HG03432 (cell line): Measurements from ENCODE around the gene MCRIP1.

Experiments used
- ATAC-seq: cut with Tn5 transposase; IDR thresholded peaks from one replicate; pipeline ENCODE4 v1.9.1; 2021; ENCODE audit warnings: mild to moderate bottlenecking, moderate library complexity; ENCODE audit not compliant: unreplicated experiment

MCRIP1 gene

GRCh38 chr17:81822996-81823819 is 9.9 kb downstream of the MCRIP1 start:
- ATAC-seq = no peak

GRCh38 chr17:81822312-81822637 is 10.8 kb downstream of the MCRIP1 start:
- ATAC-seq = no peak

DNA sequence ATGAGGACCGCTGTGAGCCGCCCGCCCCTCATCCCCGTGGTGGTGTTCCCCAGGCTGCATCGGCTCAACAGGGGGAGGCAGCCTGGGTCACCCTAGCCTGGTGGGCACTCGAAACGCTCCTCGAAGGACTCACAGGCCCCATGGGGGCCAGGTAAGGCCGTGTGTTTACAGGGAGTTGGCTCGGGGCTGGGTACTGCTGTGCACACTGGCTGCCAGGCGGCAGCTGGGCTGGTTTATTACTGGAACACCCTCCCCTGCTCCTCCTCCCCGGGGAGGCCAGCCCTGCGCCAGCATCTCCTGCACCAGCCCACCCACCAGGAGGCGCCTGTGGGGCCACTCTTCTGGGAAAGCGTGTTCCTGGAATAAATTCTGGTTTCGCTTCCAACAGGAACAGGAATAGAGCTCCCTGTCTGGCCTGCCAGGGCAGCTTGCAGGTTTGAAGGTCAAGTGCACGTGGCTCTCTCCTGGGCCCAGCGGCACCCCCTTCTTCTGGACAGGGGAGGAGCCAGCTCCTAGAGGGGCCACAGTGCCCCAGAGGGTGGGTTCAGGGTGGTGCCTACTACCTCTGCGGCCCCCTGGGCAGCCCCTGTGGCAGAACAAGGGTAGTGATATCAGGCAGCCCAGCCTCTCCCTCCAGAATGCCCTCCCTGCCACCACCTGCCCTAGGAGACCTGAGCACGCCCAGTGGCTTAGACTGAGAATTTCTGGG is 11.3 kb downstream of the MCRIP1 start:
- ATAC-seq = no peak

GRCh38 chr17:81821147-81821546 is 11.9 kb downstream of the MCRIP1 start:
- ATAC-seq = no peak

DNA sequence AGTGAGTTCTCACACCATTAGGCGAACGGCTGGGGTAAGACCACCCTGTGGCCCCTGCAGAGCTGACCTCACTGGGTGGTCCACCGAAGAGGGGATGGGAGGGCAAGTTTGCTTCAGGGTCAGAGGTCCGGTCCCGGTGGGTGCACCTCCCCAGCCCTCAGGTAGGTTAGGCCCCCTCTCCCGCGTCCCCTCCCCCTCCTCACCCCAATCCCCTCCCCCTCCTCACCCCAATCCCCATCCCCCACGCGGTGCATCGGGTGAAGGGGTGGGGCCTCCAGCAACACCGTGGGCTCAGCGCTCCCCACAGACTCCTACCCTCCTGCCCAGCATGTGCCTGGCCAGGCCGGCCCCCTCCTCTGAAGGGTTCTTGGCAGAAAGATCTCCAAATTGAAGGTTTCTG is 13.4 kb downstream of the MCRIP1 start:
- no peak for ATAC-seq

DNA sequence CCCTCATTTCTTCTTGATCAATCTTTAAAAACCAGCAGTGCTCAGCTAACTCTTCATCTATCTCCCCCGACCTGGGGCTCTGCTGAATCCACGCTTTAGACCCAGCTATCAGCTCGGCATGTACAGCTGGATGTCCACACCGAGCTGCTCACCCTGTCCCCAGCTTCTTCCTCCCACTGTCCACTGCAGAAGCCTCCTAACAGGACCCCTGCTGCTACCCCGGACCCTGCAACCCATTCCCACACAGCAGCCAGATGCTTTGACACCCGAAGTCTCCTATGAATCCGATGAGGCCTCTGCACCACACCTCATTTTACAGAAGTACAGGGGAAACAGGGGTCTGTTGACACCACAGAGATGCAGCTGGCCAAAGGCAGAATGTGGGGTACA is 15.3 kb downstream of the MCRIP1 start:
- ATAC-seq = no peak

- ATAC-seq = no peak
These were observed 17.5 kb downstream of the MCRIP1 start for GRCh38 chr17:81815646-81815986.

- no peak for ATAC-seq
These were observed 18.1 kb downstream of the MCRIP1 start for GRCh38 chr17:81814748-81815645.

DNA sequence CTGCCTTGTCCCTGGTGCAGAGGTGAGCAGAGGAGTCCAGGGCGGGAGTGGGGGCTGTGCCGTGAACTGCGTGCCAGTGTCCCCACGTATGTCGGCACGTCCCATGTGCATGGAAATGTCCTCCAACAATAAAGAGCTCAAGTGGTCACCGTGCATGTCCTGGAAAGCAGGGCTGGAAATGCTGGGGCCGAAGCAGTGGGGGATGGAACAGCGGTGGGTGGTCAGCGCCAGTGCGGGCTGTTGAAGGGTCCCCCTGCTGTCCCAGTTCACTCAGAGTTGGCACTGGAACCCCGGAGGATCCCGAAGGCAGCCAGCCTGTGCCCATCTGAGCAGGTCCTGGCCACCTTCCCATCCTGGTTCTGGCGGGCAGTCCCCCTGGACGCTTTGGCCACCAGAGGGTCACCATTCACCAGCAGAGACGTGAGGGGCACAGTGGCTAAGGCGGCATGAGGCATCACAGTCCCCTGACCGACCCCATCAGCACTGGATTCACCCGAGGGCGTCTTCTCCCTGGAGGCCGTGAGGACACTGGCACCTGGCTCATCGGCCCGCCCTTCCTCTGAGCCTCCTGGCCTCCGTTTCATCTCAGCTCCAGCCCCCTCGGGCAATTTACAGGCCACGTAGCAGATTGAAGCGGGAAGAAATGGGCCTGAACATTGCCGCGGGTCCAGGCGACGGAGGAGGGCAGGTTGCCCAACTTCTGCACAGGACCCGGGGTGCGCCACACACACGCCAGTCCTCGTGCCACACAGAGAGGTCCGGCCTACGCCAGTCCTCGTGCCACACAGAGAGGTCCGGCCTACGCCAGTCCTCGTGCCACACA is 19.0 kb downstream of the MCRIP1 start:
- no peak for ATAC-seq

DNA sequence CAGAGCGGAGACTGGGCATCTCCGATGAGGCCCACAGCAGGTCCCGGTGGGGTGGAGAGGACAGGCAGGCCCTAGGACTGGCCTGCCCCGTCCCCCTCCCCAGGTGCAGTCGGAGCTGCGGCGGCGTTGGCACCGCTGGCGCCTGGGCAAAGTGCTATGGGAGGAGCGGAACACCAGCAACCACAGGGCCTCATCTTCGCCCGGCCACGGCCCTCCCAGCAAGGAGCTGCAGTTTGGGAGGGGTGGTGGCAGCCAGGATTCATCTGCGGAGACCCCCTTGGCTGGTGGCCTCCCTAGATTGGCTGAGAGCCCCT is 19.8 kb downstream of the MCRIP1 start:
- ATAC-seq = no peak

GRCh38 chr17:81812571-81813370 is 20.3 kb downstream of the MCRIP1 start:
- ATAC-seq = no peak

DNA sequence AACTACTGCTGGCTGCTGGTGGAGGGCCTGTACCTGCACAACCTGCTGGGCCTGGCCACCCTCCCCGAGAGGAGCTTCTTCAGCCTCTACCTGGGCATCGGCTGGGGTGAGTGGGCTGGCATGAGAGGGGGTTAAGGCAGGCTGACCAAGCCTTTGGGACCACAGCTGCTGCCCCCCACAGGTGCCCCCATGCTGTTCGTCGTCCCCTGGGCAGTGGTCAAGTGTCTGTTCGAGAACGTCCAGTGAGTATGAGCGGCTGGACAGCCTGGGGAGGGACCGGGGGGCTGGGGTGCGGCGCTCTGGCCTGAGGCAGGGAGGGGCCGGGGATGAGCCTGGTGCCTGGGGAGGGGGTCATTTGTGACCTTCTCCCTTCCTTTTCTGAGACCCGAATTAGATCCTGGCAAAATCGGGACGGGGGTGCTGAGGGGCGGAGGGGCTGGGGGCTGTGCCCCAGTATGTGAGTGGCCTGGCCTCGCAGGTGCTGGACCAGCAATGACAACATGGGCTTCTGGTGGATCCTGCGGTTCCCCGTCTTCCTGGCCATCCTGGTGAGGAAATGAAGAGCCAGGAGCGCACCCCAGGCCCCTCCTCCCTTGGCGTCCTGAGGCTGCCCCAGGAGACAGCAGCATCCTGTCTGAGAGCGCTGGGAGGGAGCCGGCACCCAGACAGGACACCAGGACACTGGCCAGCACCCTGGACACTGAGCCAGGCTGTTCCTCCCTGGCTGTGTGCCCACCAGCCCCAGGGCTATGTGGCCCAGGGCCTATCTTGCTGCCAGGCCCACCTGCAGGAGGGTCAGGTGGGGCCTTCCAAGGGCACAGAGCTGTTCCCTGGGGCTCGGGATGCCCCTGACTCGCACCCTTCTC is 21.2 kb downstream of the MCRIP1 start:
- ATAC-seq = no peak

DNA sequence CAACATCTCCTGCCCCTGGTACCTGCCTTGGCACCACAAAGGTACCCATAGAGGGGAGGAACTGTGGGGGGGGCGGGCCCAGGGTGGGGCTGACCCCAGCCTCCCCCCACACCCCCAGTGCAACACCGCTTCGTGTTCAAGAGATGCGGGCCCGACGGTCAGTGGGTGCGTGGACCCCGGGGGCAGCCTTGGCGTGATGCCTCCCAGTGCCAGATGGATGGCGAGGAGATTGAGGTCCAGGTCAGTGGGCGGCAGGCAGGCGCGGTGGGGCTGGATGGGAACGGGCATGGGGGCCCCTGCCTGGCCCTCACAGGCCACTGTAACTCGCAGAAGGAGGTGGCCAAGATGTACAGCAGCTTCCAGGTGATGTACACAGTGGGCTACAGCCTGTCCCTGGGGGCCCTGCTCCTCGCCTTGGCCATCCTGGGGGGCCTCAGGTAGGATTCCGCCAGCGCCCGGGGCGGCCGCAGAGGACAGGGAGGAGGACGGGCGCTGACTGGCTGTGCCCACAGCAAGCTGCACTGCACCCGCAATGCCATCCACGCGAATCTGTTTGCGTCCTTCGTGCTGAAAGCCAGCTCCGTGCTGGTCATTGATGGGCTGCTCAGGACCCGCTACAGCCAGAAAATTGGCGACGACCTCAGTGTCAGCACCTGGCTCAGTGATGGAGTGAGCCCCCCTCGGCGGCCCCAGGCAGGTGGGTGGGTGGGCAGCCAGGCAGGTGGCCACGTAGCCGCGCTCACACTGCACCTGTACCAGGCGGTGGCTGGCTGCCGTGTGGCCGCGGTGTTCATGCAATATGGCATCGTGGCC is 22.0 kb downstream of the MCRIP1 start:
- no peak for ATAC-seq

DNA sequence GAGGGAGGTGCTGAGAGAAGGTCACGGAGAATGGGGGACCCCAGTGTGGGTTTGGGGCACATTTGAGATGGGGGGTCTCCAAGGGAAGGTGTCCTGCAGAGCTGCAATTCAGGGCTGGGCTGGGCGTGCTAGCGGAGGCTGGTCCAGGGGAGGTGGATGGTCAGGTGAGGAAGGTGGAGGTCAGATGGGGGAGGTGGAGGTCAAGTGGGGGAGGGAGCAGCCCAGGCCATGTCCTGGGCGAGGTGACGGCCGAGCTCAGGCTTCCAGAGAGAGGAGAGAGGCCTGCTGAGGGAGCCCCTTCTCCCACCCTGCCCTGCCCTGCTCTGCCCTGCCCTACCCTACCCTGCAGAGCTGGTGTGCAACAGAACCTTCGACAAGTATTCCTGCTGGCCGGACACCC is 22.6 kb downstream of the MCRIP1 start:
- ATAC-seq = no peak

DNA sequence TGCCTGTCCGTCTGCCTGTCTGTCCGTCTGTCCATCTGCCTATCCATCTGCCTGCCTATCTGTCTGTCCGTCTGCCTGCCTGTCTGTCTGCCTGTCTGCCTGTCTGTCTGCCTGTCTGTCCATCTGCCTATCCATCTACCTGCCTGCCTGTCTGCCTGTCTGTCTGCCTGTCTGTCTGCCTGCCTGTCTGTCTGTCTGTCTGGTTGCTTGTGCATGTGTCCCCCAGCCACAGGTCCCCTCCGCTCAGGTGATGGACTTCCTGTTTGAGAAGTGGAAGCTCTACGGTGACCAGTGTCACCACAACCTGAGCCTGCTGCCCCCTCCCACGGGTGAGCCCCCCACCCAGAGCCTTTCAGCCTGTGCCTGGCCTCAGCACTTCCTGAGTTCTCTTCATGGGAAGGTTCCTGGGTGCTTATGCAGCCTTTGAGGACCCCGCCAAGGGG is 23.5 kb downstream of the MCRIP1 start:
- ATAC-seq = no peak

DNA sequence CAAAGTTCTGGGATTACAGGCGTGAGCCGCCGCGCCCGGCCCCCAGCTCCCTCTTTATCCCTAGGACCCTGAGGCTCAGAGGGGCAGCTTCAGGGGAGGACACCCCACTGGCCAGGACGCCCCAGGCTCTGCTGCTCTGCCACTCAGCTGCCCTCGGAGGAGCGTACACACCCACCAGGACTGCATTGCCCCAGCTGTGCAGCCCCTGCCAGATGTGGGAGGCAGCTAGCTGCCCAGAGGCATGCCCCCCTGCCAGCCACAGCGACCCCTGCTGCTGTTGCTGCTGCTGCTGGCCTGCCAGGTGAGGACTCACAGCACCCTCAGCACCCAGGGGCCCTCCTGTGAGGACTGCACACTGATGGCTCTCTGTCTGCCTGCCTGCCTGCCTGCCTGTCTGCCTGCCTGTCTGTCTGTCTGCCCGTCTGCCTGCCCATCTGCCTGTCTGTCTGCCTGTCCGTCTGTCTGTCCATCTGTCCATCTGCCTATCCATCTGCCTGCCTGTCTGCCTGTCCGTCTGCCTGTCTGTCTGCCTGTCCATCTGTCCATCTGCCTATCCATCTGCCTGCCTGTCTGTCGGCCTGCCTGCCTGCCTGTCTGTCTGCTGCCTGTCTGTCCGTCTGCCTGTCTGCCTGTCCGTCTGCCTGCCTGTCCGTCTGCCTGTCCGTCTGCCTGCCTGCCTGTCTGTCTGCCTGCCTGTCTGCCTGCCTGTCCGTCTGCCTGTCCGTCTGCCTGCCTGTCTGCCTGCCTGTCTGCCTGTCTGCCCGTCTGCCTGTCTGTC is 24.1 kb downstream of the MCRIP1 start:
- no peak for ATAC-seq

GRCh38 chr17:81807839-81808238 is 25.3 kb downstream of the MCRIP1 start:
- ATAC-seq = no peak
